Sigmoid colon (tissue), 7 donors: Measurements from ENCODE around the gene KIAA1217. TPM values are rescaled to one million over a fixed set of nuclear protein-coding genes. Genes with fewer than 3 reads are reported as not detected.

ENCODE experiments used
- DNase-seq: peaks from one replicate; pipeline ENCODE4 v3.0.0-alpha.2; 2019
- H3K27ac ChIP-seq, 4 donors: fragments of 200-600 bp; sonication (generic); one replicate each; pipeline ENCODE4 v1.5.1; 2016 to 2019; ENCODE audit warnings: mild to moderate bottlenecking in 1 of 4
- H3K27me3 ChIP-seq, 3 donors: fragments of 200-600 bp; sonication (generic); one replicate each; pipeline ENCODE4 v1.5.1; 2019; ENCODE audit warnings: mild to moderate bottlenecking in 1 of 3
- H3K36me3 ChIP-seq, 4 donors: fragments of 200-600 bp; sonication (generic); one replicate each; pipeline ENCODE4 v1.5.1; 2016 to 2019
- H3K4me1 ChIP-seq, 4 donors: fragments of 200-600 bp; sonication (generic); one replicate each; pipeline ENCODE4 v1.5.1; 2017 to 2019
- H3K4me3 ChIP-seq, 4 donors: fragments of 200-600 bp; sonication (generic); one replicate each; pipeline ENCODE4 v1.5.1; 2017 to 2019; ENCODE audit warnings: mild to moderate bottlenecking in 2 of 4, moderate library complexity in 1 of 4
- H3K9me3 ChIP-seq, 4 donors: fragments of 200-600 bp in 3 of 4; sonication (generic) in 3 of 4; one replicate each; pipeline versions ENCODE4 v1.5.1 to v1.6.1; 2013 to 2019
- CTCF ChIP-seq, 4 experiments: fragments of 450-650 bp in 3 of 4; fragments of 200-600 bp in 1 of 4; IDR thresholded peaks; one replicate each; pipeline ENCODE4 v1.5.1; 2016 to 2019; ENCODE audit warnings: antibody characterized with exemption in 4 of 4, mild to moderate bottlenecking in 3 of 4, moderate library complexity in 2 of 4
- EP300 ChIP-seq, 4 donors: sonication (generic); formaldehyde crosslinking; IDR thresholded peaks; one replicate each; pipeline ENCODE4 v1.6.1; 2017; ENCODE audit warnings: antibody characterized with exemption in 4 of 4
- POLR2A ChIP-seq, 2 donors: fragments of 450-650 bp; IDR thresholded peaks; one replicate each; pipeline ENCODE4 v1.6.1; 2016; ENCODE audit warnings: antibody characterized with exemption in 2 of 2, mild to moderate bottlenecking in 2 of 2, moderate library complexity in 2 of 2
- POLR2AphosphoS5 ChIP-seq, 4 donors: sonication (generic); formaldehyde crosslinking; IDR thresholded peaks; one replicate each; pipeline ENCODE4 v1.6.1; 2017; ENCODE audit warnings: antibody characterized with exemption in 4 of 4
- WGBS, 2 donors: extraction: QIAGEN DNeasy Blood & Tissue Kit; methylation state at CpG; one replicate each; pipeline ENCODE4 v1.1.7; 2013; 5-methylcytosine and 5-hydroxymethylcytosine counted together
- intact Hi-C: fragments of 100-400 bp; cut with DNase I; formaldehyde crosslinking; loops from one replicate; pipeline ENCODE4 v1.15.1; 2023
- polyA plus RNA-seq, 3 donors: library from polyadenylated mRNA; stranded (reverse); fragments of 200-250 nt; gene quantifications; one replicate each; pipeline ENCODE4 v1.2.3, GENCODE V29; 2013
- total RNA-seq, 4 donors: library from RNA; depleted of rRNA; stranded (reverse); fragments of >200 nt; gene quantifications; one replicate each; pipeline ENCODE4 v1.1.0, GENCODE V29; 2016
- donor health status: healthy with polysubstance abuse.
- donor health status: Bipolar disorder and iron deficiency.
- donor health status: healthy.

KIAA1217 gene
- total and polyA plus RNA-seq, 7 donors, result 7.6 to 31.9 (median 15.0) TPM

GRCh38 chr10:24378126-24378920 is 169.4 kb downstream of the KIAA1217 start:
- no peaks in the 10 kb centered on the region for H3K36me3 ChIP-seq
- no peaks in the 10 kb centered on the region for H3K9me3 ChIP-seq
- no peak overlapping the region for H3K4me3 ChIP-seq
- DNase-seq, result no peak
- intact Hi-C loops, result no loop called here
- no peak overlapping the region for H3K27ac ChIP-seq
- no peak for TF ChIP-seq POLR2AphosphoS5 (IDR thresholded peaks at IDR 0.05)
- TF ChIP-seq POLR2A (IDR thresholded peaks at IDR 0.05), result no peak
- no peak for TF ChIP-seq EP300 (IDR thresholded peaks at IDR 0.05)
- TF ChIP-seq CTCF (IDR thresholded peaks at IDR 0.05), result no peak
- H3K4me1 ChIP-seq, result peaks cover 0 to 4% (median 2%) of the 10 kb centered on the region in 4 donors
- H3K27me3 ChIP-seq, result no peaks in the 10 kb centered on the region
- WGBS, 2 donors, result 86 to 89% methylated on average over 6 of the region's 6 CpGs

GRCh38 chr10:24381235-24382010 is 172.5 kb downstream of the KIAA1217 start:
- H3K27ac ChIP-seq, result no peak overlapping the region

GRCh38 chr10:24382045-24382444 is 173.1 kb downstream of the KIAA1217 start:
- intact Hi-C loops, result loop anchor here (5.0 kb wide), 1 partner anchor 385 kb away; no protein-coding TSS in a partner anchor
- 55 to 67% methylated on average over 3 of the region's 3 CpGs for WGBS, 2 donors

More at GRCh38 chr10:24381235-24382010, 172.5 kb downstream of the KIAA1217 start:
- Histone ChIP-seq H3K4me3 (no peak overlapping the region), H3K36me3 (no peaks in the 10 kb centered on the region), H3K27me3 (no peaks in the 10 kb centered on the region), H3K4me1 (peaks cover 0 to 14% (median 8%) of the 10 kb centered on the region in 4 donors), H3K9me3 (no peaks in the 10 kb centered on the region)
- WGBS, 2 donors, result 87 to 89% methylated on average over 9 of the region's 9 CpGs
- intact Hi-C loops, result loop anchor here (5.0 kb wide), 1 partner anchor 384 kb away; no protein-coding TSS in a partner anchor
- no peak for TF ChIP-seq CTCF (IDR thresholded peaks at IDR 0.05)
- no peak for TF ChIP-seq EP300 (IDR thresholded peaks at IDR 0.05)
- TF ChIP-seq POLR2AphosphoS5 (IDR thresholded peaks at IDR 0.05), result no peak
- TF ChIP-seq POLR2A (IDR thresholded peaks at IDR 0.05), result no peak
- no peak for DNase-seq

GRCh38 chr10:24382596-24382978 is 173.6 kb downstream of the KIAA1217 start:
- intact Hi-C loops, result loop anchor here (5.0 kb wide), 1 partner anchor 385 kb away; no protein-coding TSS in a partner anchor
- no peak for DNase-seq
- TF ChIP-seq EP300 (IDR thresholded peaks at IDR 0.05), result no peak
- TF ChIP-seq POLR2A (IDR thresholded peaks at IDR 0.05), result no peak
- no peak for TF ChIP-seq CTCF (IDR thresholded peaks at IDR 0.05)
- TF ChIP-seq POLR2AphosphoS5 (IDR thresholded peaks at IDR 0.05), result no peak
- Histone ChIP-seq H3K4me3 (no peak overlapping the region), H3K4me1 (peaks cover 0 to 14% (median 8%) of the 10 kb centered on the region in 4 donors), H3K27me3 (no peaks in the 10 kb centered on the region), H3K9me3 (no peaks in the 10 kb centered on the region), H3K36me3 (no peaks in the 10 kb centered on the region), H3K27ac (peak overlapping the region in 1 of 4 donors; percentile 61)
- WGBS, 2 donors, result 32 to 54% methylated on average over 3 of the region's 3 CpGs

More at GRCh38 chr10:24382045-24382444, 173.1 kb downstream of the KIAA1217 start:
- Histone ChIP-seq H3K4me3 (no peak overlapping the region), H3K27me3 (no peaks in the 10 kb centered on the region), H3K4me1 (peaks cover 0 to 14% (median 8%) of the 10 kb centered on the region in 4 donors), H3K36me3 (no peaks in the 10 kb centered on the region), H3K9me3 (no peaks in the 10 kb centered on the region), H3K27ac (no peak overlapping the region)
- TF ChIP-seq CTCF (IDR thresholded peaks at IDR 0.05) (no peak), EP300 (IDR thresholded peaks at IDR 0.05) (no peak), POLR2A (IDR thresholded peaks at IDR 0.05) (no peak), POLR2AphosphoS5 (IDR thresholded peaks at IDR 0.05) (no peak)
- DNase-seq, result no peak
